ENCODE measurements around the gene NES.

The NES gene

DNA sequence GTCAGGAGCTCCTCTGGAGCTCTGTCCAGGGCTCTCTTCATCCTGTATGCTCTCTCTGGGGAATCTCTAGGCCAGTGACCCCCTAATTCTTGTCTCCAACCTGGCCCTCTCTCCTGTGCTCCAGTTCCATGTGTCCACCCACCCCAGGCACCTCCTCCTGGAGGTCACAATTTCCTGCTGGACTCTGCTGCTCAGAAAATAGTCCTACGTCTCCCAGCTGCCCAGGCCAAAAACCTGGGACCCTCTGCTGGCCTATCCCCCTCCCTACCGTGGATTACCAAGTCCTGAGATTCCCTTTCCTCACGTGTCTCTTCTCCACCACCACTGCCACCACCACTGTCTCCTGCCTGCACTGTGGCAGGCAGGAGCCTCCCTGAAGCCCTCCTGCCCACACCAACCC lies 11.7 kb downstream of the NES start:
- Histone ChIP-seq H3K4me1 (ENCODE audit: control insufficient read depth, low read depth, low read length) (peaks cover 67% of the 10 kb centered on the region), H3K9me3 (ENCODE audit: control insufficient read depth, low read depth, low read length) (no peaks in the 10 kb centered on the region), H3K36me3 (ENCODE audit: control insufficient read depth, low read depth, low read length) (no peaks in the 10 kb centered on the region), H3K27ac (ENCODE audit: low read length) (no peak overlapping the region), H3K9ac (ENCODE audit: low read length) (peak overlapping the region; percentile 21), H3K4me3 (ENCODE audit: low read length) (no peak overlapping the region), H3K27me3 (ENCODE audit: control insufficient read depth, insufficient read depth, low read length) (no peaks in the 10 kb centered on the region)

DNA sequence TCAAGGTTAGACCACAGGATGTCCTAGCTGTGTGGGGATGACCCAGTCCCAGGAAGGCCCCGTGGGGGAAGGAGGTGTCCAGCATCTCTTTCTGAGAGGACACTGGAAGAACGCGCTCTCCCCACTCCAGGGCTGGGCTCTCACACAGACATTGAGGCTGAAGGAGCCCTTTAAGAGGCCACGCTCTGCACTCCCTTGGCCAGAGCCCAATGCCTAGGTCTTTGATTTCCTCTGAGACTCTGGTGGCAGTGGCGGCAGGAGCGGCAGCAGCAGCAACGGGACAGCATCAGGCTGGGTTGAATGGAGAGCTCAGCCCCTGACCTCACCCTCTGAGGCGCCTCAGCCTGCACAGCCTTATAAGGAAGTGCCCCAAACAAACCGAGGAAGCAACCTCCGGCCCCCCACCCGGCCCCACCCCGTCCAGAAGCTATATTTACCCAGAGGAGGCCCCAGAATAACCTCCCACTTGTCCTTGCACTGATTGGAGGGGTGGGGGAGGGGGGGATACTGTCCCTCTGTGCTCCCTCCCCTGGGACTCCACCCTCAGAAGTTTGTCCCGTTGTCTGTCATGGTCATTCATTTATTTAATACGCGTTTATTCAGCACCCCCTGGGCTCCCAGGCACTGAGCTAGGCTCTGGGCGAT lies 12.3 kb downstream of the NES start:
- Histone ChIP-seq H3K36me3 (ENCODE audit: control insufficient read depth, low read depth, low read length) (no peaks in the 10 kb centered on the region), H3K27ac (ENCODE audit: low read length) (no peak overlapping the region), H3K4me1 (ENCODE audit: control insufficient read depth, low read depth, low read length) (peaks cover 71% of the 10 kb centered on the region), H3K4me3 (ENCODE audit: low read length) (no peak overlapping the region), H3K27me3 (ENCODE audit: control insufficient read depth, insufficient read depth, low read length) (no peaks in the 10 kb centered on the region), H3K9ac (ENCODE audit: low read length) (peak overlapping the region; percentile 29), H3K9me3 (ENCODE audit: control insufficient read depth, low read depth, low read length) (no peaks in the 10 kb centered on the region)

GRCh38 chr1:156664046-156664766 lies 13.0 kb downstream of the NES start:
- peak overlapping the region; percentile 29 for H3K9ac ChIP-seq (ENCODE audit: low read length)
- H3K27ac ChIP-seq (ENCODE audit: low read length): no peak overlapping the region
- no peaks in the 10 kb centered on the region for H3K9me3 ChIP-seq (ENCODE audit: control insufficient read depth, low read depth, low read length)
- H3K27me3 ChIP-seq (ENCODE audit: control insufficient read depth, insufficient read depth, low read length): peaks cover 6% of the 10 kb centered on the region
- H3K4me1 ChIP-seq (ENCODE audit: control insufficient read depth, low read depth, low read length): peaks cover 69% of the 10 kb centered on the region
- H3K4me3 ChIP-seq (ENCODE audit: low read length): no peak overlapping the region
- H3K36me3 ChIP-seq (ENCODE audit: control insufficient read depth, low read depth, low read length): no peaks in the 10 kb centered on the region

GRCh38 chr1:156663178-156663577 lies 14.0 kb downstream of the NES start:
- H3K27ac ChIP-seq (ENCODE audit: low read length): no peak overlapping the region
- H3K4me3 ChIP-seq (ENCODE audit: low read length): no peak overlapping the region
- H3K9ac ChIP-seq (ENCODE audit: low read length): no peak overlapping the region
- H3K27me3 ChIP-seq (ENCODE audit: control insufficient read depth, insufficient read depth, low read length): peaks cover 16% of the 10 kb centered on the region
- H3K36me3 ChIP-seq (ENCODE audit: control insufficient read depth, low read depth, low read length): no peaks in the 10 kb centered on the region
- H3K4me1 ChIP-seq (ENCODE audit: control insufficient read depth, low read depth, low read length): peaks cover 62% of the 10 kb centered on the region
- no peaks in the 10 kb centered on the region for H3K9me3 ChIP-seq (ENCODE audit: control insufficient read depth, low read depth, low read length)

DNA sequence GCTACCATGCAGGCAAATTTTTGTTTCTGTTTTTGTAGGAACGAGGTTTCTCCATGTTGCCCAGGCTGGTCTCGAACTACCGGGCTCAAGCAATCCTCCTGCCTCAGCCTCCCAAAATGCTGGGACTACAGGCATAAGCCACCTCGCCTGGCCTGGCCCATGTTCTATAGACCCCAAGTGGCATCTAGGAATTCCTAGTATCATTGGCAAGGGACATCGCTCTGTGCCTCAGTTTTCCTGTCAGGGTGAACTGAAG lies 14.5 kb downstream of the NES start:
- H3K27me3 ChIP-seq (ENCODE audit: control insufficient read depth, insufficient read depth, low read length): peaks cover 21% of the 10 kb centered on the region
- no peaks in the 10 kb centered on the region for H3K36me3 ChIP-seq (ENCODE audit: control insufficient read depth, low read depth, low read length)
- no peak overlapping the region for H3K27ac ChIP-seq (ENCODE audit: low read length)
- no peak overlapping the region for H3K4me3 ChIP-seq (ENCODE audit: low read length)
- H3K9me3 ChIP-seq (ENCODE audit: control insufficient read depth, low read depth, low read length): no peaks in the 10 kb centered on the region
- peaks cover 57% of the 10 kb centered on the region for H3K4me1 ChIP-seq (ENCODE audit: control insufficient read depth, low read depth, low read length)
- H3K9ac ChIP-seq (ENCODE audit: low read length): no peak overlapping the region

DNA sequence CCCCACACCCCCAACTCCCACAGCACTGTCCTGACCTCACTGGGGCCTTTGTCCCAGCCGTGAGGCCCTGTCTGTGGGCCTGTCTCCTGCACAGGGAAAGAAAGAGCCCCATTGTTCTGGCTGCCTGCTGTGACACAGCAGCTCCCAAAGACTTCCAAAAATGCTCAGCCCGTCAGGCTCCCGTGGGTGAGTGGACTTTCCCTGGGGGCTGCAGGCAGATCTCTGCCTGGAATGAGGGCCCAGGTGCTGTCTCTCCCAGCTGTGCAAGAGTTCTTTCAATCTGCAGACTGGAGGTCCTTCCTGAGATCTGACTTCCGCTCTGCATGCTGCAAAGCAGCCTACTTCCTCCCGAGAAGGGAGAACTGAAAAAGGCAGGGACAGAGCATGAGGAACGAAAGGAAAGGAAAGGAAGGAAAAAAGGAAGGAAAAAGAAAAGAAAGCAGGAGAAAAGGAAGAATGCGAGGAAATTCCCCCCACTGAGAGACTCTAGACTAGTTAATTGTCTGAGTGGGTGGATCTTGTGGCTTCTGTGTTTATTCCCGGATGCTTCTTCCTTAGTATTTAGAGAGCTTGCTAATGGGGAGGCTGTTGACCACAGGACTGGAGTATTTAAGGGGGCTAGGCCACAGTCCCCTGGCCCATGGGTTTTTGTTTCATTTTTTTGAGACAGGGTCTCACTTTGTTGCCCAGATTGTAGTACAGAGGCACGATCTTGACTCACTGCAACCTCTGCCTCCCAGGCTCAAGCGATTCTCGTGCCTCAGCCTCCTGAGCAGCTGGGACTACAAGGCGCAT lies 15.0 kb downstream of the NES start:
- H3K4me1 ChIP-seq (ENCODE audit: control insufficient read depth, low read depth, low read length): peaks cover 56% of the 10 kb centered on the region

DNA sequence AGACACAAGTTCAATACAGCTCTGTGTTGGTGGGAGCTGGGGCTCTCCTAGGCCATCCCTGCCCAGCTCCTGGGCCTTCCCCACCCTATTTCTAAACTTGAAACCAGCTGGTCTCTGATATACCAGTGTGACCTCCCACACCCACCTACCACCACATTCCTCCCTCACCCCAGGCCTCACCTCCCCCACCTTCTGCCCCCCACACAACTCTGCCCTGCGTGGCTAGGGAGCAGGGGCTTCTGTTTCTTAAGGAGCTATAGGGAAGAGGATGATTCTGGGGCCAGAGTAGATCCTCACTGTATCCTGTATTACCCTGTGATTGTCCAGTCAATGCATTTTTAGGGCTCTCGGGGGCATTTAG lies 16.5 kb downstream of the NES start:
- Histone ChIP-seq H3K4me1 (ENCODE audit: control insufficient read depth, low read depth, low read length) (peaks cover 59% of the 10 kb centered on the region), H3K27me3 (ENCODE audit: control insufficient read depth, insufficient read depth, low read length) (peaks cover 41% of the 10 kb centered on the region), H3K36me3 (ENCODE audit: control insufficient read depth, low read depth, low read length) (no peaks in the 10 kb centered on the region), H3K27ac (ENCODE audit: low read length) (no peak overlapping the region), H3K9ac (ENCODE audit: low read length) (no peak overlapping the region), H3K9me3 (ENCODE audit: control insufficient read depth, low read depth, low read length) (no peaks in the 10 kb centered on the region), H3K4me3 (ENCODE audit: low read length) (no peak overlapping the region)

More for the DNA sequence above, 15.0 kb downstream of the NES start:
- no peak overlapping the region for H3K4me3 ChIP-seq (ENCODE audit: low read length)
- no peak overlapping the region for H3K27ac ChIP-seq (ENCODE audit: low read length)
- H3K9ac ChIP-seq (ENCODE audit: low read length): no peak overlapping the region
- peaks cover 26% of the 10 kb centered on the region for H3K27me3 ChIP-seq (ENCODE audit: control insufficient read depth, insufficient read depth, low read length)
- H3K9me3 ChIP-seq (ENCODE audit: control insufficient read depth, low read depth, low read length): no peaks in the 10 kb centered on the region
- no peaks in the 10 kb centered on the region for H3K36me3 ChIP-seq (ENCODE audit: control insufficient read depth, low read depth, low read length)

DNA sequence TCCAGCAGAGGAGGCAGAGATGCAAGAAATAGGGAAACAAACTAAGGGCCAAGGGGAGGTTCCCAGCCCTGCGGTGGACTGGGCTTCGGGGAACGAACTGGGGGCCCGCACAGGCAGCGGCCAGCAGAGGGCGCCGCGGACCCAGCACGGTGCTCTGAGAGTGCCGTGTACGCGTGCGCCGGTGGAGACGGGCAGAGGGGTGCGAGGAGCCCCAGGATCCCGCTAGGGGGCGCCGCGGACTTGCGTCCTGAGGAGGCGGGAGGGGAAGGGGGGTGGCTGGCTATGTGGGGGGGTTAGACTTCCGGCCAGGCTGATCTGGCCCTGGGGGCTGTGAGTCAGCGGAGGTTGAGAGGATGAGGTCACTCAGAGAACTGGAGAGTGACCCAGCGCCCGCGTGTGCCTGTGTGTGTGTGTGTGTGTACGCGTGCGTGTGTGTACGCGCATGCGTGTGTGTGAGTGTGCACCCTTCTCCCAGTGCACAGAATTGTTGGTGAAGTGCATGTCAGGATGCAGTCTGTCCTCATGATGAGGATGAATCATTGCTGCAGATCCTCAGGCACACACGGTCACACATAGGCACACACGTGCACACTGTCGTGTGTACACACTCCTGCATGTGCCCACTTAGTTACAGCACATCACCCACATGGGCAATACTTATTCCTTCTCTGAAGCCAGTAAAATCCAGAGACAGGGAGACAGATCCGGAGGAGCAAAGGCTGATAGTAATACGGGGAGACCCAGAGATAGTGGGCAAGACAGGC lies 17.0 kb downstream of the NES start:
- Histone ChIP-seq H3K4me3 (ENCODE audit: low read length) (no peak overlapping the region), H3K27me3 (ENCODE audit: control insufficient read depth, insufficient read depth, low read length) (peaks cover 44% of the 10 kb centered on the region), H3K27ac (ENCODE audit: low read length) (peak overlapping the region; percentile 74), H3K36me3 (ENCODE audit: control insufficient read depth, low read depth, low read length) (no peaks in the 10 kb centered on the region), H3K4me1 (ENCODE audit: control insufficient read depth, low read depth, low read length) (peaks cover 54% of the 10 kb centered on the region), H3K9me3 (ENCODE audit: control insufficient read depth, low read depth, low read length) (no peaks in the 10 kb centered on the region), H3K9ac (ENCODE audit: low read length) (peak overlapping the region; percentile 53)

- Histone ChIP-seq H3K27me3 (ENCODE audit: control insufficient read depth, insufficient read depth, low read length) (peaks cover 44% of the 10 kb centered on the region), H3K36me3 (ENCODE audit: control insufficient read depth, low read depth, low read length) (no peaks in the 10 kb centered on the region), H3K9ac (ENCODE audit: low read length) (no peak overlapping the region), H3K4me1 (ENCODE audit: control insufficient read depth, low read depth, low read length) (peaks cover 50% of the 10 kb centered on the region), H3K27ac (ENCODE audit: low read length) (no peak overlapping the region), H3K4me3 (ENCODE audit: low read length) (no peak overlapping the region), H3K9me3 (ENCODE audit: control insufficient read depth, low read depth, low read length) (no peaks in the 10 kb centered on the region)
These were observed 17.6 kb downstream of the NES start for GRCh38 chr1:156659661-156659987.

DNA sequence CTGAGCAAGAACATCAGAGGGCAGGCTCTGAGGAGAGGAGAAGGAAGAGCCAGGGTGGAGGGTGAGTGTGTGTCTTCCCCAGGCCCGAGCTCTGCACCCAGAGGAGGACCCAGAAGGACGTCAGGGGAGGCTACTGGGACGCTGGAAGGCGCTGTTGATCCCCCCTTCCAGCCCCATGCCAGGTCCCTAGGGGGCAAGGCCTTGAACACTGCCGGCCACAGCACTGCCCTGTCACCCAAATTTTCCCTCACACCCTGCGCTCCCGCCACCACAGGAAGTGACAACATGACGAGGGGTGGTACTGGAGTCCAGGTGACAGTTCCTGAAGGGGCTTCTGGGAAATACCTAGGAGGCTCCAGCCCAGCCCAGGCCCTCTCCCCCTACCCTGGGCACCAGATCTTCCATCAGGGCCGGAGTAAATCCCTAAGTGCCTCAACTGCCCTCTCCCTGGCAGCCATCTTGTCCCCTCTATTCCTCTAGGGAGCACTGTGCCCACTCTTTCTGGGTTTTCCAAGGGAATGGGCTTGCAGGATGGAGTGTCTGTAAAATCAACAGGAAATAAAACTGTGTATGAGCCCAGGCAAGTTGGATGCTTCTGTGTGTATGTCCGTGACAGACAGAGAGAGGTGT lies 18.1 kb downstream of the NES start:
- no peak overlapping the region for H3K27ac ChIP-seq (ENCODE audit: low read length)
- H3K36me3 ChIP-seq (ENCODE audit: control insufficient read depth, low read depth, low read length): no peaks in the 10 kb centered on the region
- peaks cover 45% of the 10 kb centered on the region for H3K4me1 ChIP-seq (ENCODE audit: control insufficient read depth, low read depth, low read length)
- H3K27me3 ChIP-seq (ENCODE audit: control insufficient read depth, insufficient read depth, low read length): peaks cover 44% of the 10 kb centered on the region
- no peaks in the 10 kb centered on the region for H3K9me3 ChIP-seq (ENCODE audit: control insufficient read depth, low read depth, low read length)
- no peak overlapping the region for H3K9ac ChIP-seq (ENCODE audit: low read length)
- H3K4me3 ChIP-seq (ENCODE audit: low read length): no peak overlapping the region

DNA sequence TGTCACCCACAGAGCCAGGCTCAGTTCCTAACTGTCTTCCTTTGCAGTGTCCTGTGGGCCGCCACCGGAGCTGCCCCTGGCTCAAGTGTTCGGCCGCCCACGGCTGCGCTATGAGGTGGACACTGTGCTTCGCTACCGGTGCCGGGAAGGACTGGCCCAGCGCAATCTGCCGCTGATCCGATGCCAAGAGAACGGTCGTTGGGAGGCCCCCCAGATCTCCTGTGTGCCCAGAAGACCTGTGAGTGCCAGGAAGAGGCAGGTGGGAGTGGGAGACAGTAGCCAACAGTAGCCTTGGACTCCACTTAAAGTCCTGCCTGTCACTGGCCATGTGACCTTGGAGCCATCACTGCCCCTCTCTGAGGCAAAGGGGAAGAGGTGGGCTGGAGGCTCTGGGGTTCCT lies 18.7 kb downstream of the NES start:
- Histone ChIP-seq H3K36me3 (ENCODE audit: control insufficient read depth, low read depth, low read length) (no peaks in the 10 kb centered on the region), H3K9ac (ENCODE audit: low read length) (no peak overlapping the region), H3K4me1 (ENCODE audit: control insufficient read depth, low read depth, low read length) (peaks cover 39% of the 10 kb centered on the region), H3K4me3 (ENCODE audit: low read length) (no peak overlapping the region), H3K27me3 (ENCODE audit: control insufficient read depth, insufficient read depth, low read length) (peaks cover 44% of the 10 kb centered on the region), H3K9me3 (ENCODE audit: control insufficient read depth, low read depth, low read length) (no peaks in the 10 kb centered on the region), H3K27ac (ENCODE audit: low read length) (no peak overlapping the region)

All from iPS-18a (cell line).